ENCODE results near the gene FAS. TPM values are rescaled to one million over a fixed set of nuclear protein-coding genes. Genes with fewer than 3 reads are reported as not detected.

The FAS gene
- polyA plus RNA-seq, 1 of the 3 experiments (the other 2 are of a cell fraction): 31.5 TPM

GRCh38 chr10:88964360-88964759 is 26.2 kb upstream of the FAS start (continued):
- TF ChIP-seq, protein P1, sequence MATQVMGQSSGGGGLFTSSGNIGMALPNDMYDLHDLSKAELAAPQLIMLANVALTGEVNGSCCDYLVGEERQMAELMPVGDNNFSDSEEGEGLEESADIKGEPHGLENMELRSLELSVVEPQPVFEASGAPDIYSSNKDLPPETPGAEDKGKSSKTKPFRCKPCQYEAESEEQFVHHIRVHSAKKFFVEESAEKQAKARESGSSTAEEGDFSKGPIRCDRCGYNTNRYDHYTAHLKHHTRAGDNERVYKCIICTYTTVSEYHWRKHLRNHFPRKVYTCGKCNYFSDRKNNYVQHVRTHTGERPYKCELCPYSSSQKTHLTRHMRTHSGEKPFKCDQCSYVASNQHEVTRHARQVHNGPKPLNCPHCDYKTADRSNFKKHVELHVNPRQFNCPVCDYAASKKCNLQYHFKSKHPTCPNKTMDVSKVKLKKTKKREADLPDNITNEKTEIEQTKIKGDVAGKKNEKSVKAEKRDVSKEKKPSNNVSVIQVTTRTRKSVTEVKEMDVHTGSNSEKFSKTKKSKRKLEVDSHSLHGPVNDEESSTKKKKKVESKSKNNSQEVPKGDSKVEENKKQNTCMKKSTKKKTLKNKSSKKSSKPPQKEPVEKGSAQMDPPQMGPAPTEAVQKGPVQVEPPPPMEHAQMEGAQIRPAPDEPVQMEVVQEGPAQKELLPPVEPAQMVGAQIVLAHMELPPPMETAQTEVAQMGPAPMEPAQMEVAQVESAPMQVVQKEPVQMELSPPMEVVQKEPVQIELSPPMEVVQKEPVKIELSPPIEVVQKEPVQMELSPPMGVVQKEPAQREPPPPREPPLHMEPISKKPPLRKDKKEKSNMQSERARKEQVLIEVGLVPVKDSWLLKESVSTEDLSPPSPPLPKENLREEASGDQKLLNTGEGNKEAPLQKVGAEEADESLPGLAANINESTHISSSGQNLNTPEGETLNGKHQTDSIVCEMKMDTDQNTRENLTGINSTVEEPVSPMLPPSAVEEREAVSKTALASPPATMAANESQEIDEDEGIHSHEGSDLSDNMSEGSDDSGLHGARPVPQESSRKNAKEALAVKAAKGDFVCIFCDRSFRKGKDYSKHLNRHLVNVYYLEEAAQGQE (IDR thresholded peaks at IDR 0.05; ENCODE audit: low read depth, low read length): no peak
- TF ChIP-seq RAD21 (IDR thresholded peaks at IDR 0.05; ENCODE audit: low read length) (no peak), SIN3A (IDR thresholded peaks at IDR 0.05; ENCODE audit: borderline replicate concordance, low read depth, low read length) (no peak)

GRCh38 chr10:88964869-88965415 is 25.7 kb upstream of the FAS start:
- Histone ChIP-seq H3F3A (replicated peaks; ENCODE audit: insufficient read depth) (no peaks in the 10 kb centered on the region), H3K4me3 (ENCODE audit: low read depth in 2 of 2, low read length in 1 of 2) (no peak overlapping the region), H3K27me3 (ENCODE audit: insufficient read depth) (no peaks in the 10 kb centered on the region), H2AFZ (ENCODE audit: low read depth) (no peak overlapping the region), H3K27ac (ENCODE audit: low read depth in 2 of 2, low read length in 1 of 2) (no peak overlapping the region), H3K4me2 (no peak overlapping the region), H4K20me1 (ENCODE audit: insufficient read depth) (no peaks in the 10 kb centered on the region), H3K9me3 (no peaks in the 10 kb centered on the region), H3K9me2 (no peaks in the 10 kb centered on the region), H3K36me3 (replicated peaks in 1 of 2; ENCODE audit: control insufficient read depth in 1 of 2, insufficient read depth in 2 of 2, low read length in 1 of 2) (no peaks in the 10 kb centered on the region), H3K9ac (no peak overlapping the region), H3K4me1 (ENCODE audit: control insufficient read depth in 1 of 2, insufficient read depth in 2 of 2, low read depth in 1 of 2, low read length in 1 of 2) (peaks cover 0 to 6% of the 10 kb centered on the region in 2 experiments; a peak in 1 of 4 replicates), H3K79me2 (ENCODE audit: insufficient read depth) (no peaks in the 10 kb centered on the region)
- ChIA-PET POLR2A (no interaction called here), CTCF (interaction anchor here (0.9 to 1.4 kb wide), 4 partner anchors 10 to 30 kb away, joined by 4 to 5 read pairs (median 4); no protein-coding TSS in a partner anchor)
- 64% methylated on average over 3 of the region's 3 CpGs for WGBS (ENCODE audit: low lambda C conversion rate)
- no peak for TF ChIP-seq USF1 (IDR thresholded peaks at IDR 0.05; ENCODE audit: borderline replicate concordance, low read depth)
- TF ChIP-seq GATA2 (CRISPR knock-in tag; IDR thresholded peaks at IDR 0.05): no peak
- TF ChIP-seq NRF1 (IDR thresholded peaks at IDR 0.05; ENCODE audit: low read depth, low read length): no peak
- TF ChIP-seq RCOR1 (IDR thresholded peaks at IDR 0.05; ENCODE audit: low read length): no peak
- TF ChIP-seq, protein P2, sequence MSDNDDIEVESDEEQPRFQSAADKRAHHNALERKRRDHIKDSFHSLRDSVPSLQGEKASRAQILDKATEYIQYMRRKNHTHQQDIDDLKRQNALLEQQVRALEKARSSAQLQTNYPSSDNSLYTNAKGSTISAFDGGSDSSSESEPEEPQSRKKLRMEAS (IDR thresholded peaks at IDR 0.05; ENCODE audit: low read depth): no peak
- no peak for TF ChIP-seq NFIC (IDR thresholded peaks at IDR 0.05; ENCODE audit: borderline replicate concordance)
- TF ChIP-seq EP300 (IDR thresholded peaks at IDR 0.05; ENCODE audit: borderline replicate concordance in 1 of 2, low read depth in 1 of 2, low read length in 1 of 2): no peak
- TF ChIP-seq JUND (IDR thresholded peaks at IDR 0.05): no peak
- no peak for TF ChIP-seq TCF12 (IDR thresholded peaks at IDR 0.05)
- TF ChIP-seq SIN3A (IDR thresholded peaks at IDR 0.05; ENCODE audit: borderline replicate concordance, low read depth, low read length): no peak
- TF ChIP-seq, protein P1 (IDR thresholded peaks at IDR 0.05; ENCODE audit: low read depth, low read length): no peak
- no peak for TF ChIP-seq FOXJ3 (CRISPR knock-in tag; IDR thresholded peaks at IDR 0.05)
- TF ChIP-seq RAD21 (IDR thresholded peaks at IDR 0.05; ENCODE audit: low read length): no peak
- no peak for TF ChIP-seq FOXM1 (IDR thresholded peaks at IDR 0.05; ENCODE audit: low read depth)
- TF ChIP-seq GABPA (IDR thresholded peaks at IDR 0.05; ENCODE audit: low read depth): no peak
- no peak for TF ChIP-seq CHD2 (IDR thresholded peaks at IDR 0.05; ENCODE audit: low read length, partially characterized antibody)
- TF ChIP-seq POLR2AphosphoS5 (IDR thresholded peaks at IDR 0.05; ENCODE audit: low read depth, low read length): no peak
- TF ChIP-seq MXI1 (IDR thresholded peaks at IDR 0.05; ENCODE audit: low read depth, low read length): no peak
- no peak for TF ChIP-seq TAF1 (IDR thresholded peaks at IDR 0.05; ENCODE audit: borderline replicate concordance, low read depth, low read length)
- DNase-seq: no peak
